Ascending aorta (tissue), 2 donors: ENCODE data around the gene AR. TPM values are rescaled to one million over a fixed set of nuclear protein-coding genes. Genes with fewer than 3 reads are reported as not detected.

ENCODE experiments used
- DNase-seq, 2 donors: peaks; one replicate each; pipeline ENCODE4 v3.0.0-alpha.2; 2019; ENCODE audit warnings: low spot score in 2 of 2
- H3K27ac ChIP-seq, 2 donors: fragments of 200-600 bp; sonication (generic); one replicate each; pipeline ENCODE4 v1.5.1; 2016 to 2017; ENCODE audit warnings: mild to moderate bottlenecking in 1 of 2
- H3K27me3 ChIP-seq: fragments of 200-600 bp; sonication (generic); one replicate; pipeline ENCODE4 v1.5.1; 2017
- H3K36me3 ChIP-seq, 2 donors: fragments of 200-600 bp; sonication (generic); one replicate each; pipeline ENCODE4 v1.5.1; 2016
- H3K4me1 ChIP-seq, 2 donors: fragments of 200-600 bp; sonication (generic); one replicate each; pipeline ENCODE4 v1.5.1; 2016 to 2017; ENCODE audit warnings: mild to moderate bottlenecking in 1 of 2
- H3K4me3 ChIP-seq, 2 donors: fragments of 200-600 bp; sonication (generic); one replicate each; pipeline ENCODE4 v1.5.1; 2016 to 2017; ENCODE audit warnings: mild to moderate bottlenecking in 1 of 2
- H3K9me3 ChIP-seq, 2 donors: fragments of 200-600 bp; sonication (generic); one replicate each; pipeline ENCODE4 v1.5.1; 2016
- intact Hi-C: fragments of 100-400 bp; cut with DNase I; formaldehyde crosslinking; loops from one replicate; pipeline ENCODE4 v1.15.1; 2023
- total RNA-seq: library from RNA; depleted of rRNA; stranded (reverse); fragments of >200 nt; gene quantifications from one replicate; pipeline ENCODE4 v1.1.0, GENCODE V29; 2016
- TF ChIP-seq, protein P1 (sequence below), 3 experiments: fragments of 200-600 bp in 2 of 3; fragments of 450-650 bp in 1 of 3; sonication (generic) in 2 of 3; IDR thresholded peaks; one replicate each; pipeline ENCODE4 v1.5.1; 2016 to 2019; ENCODE audit warnings: antibody characterized with exemption in 3 of 3, mild to moderate bottlenecking in 1 of 3, moderate library complexity in 1 of 3

AR gene
- total RNA-seq, 1 donor from 2014 or later: 16.3 TPM

DNA sequence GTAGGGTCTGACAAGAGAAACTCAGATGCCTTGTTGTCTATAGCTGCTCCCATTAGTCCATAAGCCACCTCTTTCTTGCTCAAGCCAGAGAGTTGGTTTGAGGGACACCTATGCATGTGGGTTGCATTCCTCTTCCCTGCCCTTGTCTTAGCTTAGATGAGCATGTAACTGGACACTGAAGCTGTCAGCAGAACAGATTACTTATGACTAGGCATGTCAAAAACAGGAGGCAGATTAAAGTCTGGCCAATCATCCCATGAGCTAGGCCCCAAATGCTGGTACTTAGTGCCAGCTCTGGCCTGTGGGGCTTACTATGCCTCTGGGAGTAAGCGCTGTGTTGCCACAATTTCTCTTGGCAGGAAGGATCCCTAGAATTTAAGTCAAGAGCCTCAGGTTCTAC is 215.2 kb downstream of the AR start:
- no peaks in the 10 kb centered on the region for H3K9me3 ChIP-seq
- H3K27me3 ChIP-seq: no peaks in the 10 kb centered on the region
- no peak overlapping the region for H3K27ac ChIP-seq
- TF ChIP-seq, protein P1, sequence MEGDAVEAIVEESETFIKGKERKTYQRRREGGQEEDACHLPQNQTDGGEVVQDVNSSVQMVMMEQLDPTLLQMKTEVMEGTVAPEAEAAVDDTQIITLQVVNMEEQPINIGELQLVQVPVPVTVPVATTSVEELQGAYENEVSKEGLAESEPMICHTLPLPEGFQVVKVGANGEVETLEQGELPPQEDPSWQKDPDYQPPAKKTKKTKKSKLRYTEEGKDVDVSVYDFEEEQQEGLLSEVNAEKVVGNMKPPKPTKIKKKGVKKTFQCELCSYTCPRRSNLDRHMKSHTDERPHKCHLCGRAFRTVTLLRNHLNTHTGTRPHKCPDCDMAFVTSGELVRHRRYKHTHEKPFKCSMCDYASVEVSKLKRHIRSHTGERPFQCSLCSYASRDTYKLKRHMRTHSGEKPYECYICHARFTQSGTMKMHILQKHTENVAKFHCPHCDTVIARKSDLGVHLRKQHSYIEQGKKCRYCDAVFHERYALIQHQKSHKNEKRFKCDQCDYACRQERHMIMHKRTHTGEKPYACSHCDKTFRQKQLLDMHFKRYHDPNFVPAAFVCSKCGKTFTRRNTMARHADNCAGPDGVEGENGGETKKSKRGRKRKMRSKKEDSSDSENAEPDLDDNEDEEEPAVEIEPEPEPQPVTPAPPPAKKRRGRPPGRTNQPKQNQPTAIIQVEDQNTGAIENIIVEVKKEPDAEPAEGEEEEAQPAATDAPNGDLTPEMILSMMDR (IDR thresholded peaks at IDR 0.05): no peak
- no peaks in the 10 kb centered on the region for H3K4me1 ChIP-seq
- H3K4me3 ChIP-seq: no peak overlapping the region
- no peaks in the 10 kb centered on the region for H3K36me3 ChIP-seq
- DNase-seq: no peak
- intact Hi-C loops: no loop called here

- no peak for DNase-seq
Measured at GRCh38 chrX:67777148-67777547, 233.3 kb downstream of the AR start.

GRCh38 chrX:67779099-67779498 is 235.3 kb downstream of the AR start:
- Histone ChIP-seq H3K4me1 (peaks cover 0 to 14% of the 10 kb centered on the region in 2 donors), H3K27me3 (no peaks in the 10 kb centered on the region), H3K9me3 (peaks cover 0 to under 1% of the 10 kb centered on the region in 2 donors), H3K4me3 (no peak overlapping the region), H3K36me3 (no peaks in the 10 kb centered on the region), H3K27ac (peak overlapping the region in 1 of 2 donors; percentile 53)
- intact Hi-C loops: no loop called here
- no peak for DNase-seq
- TF ChIP-seq, protein P1 (IDR thresholded peaks at IDR 0.05): no peak

More at GRCh38 chrX:67777148-67777547, 233.3 kb downstream of the AR start:
- no peak overlapping the region for H3K27ac ChIP-seq
- TF ChIP-seq, protein P1 (IDR thresholded peaks at IDR 0.05): no peak
- H3K27me3 ChIP-seq: no peaks in the 10 kb centered on the region
- H3K4me3 ChIP-seq: no peak overlapping the region
- peaks cover 0 to 14% of the 10 kb centered on the region in 2 donors for H3K4me1 ChIP-seq
- peaks cover 0 to 7% of the 10 kb centered on the region in 2 donors for H3K9me3 ChIP-seq
- intact Hi-C loops: no loop called here
- H3K36me3 ChIP-seq: no peaks in the 10 kb centered on the region
